Fibroblast of upper back skin (primary cell): ENCODE results near the gene TMEM170B.

ENCODE experiments used
- DNase-seq: peaks from one replicate; pipeline ENCODE4 v3.0.0-alpha.2; 2013

TMEM170B gene

DNA sequence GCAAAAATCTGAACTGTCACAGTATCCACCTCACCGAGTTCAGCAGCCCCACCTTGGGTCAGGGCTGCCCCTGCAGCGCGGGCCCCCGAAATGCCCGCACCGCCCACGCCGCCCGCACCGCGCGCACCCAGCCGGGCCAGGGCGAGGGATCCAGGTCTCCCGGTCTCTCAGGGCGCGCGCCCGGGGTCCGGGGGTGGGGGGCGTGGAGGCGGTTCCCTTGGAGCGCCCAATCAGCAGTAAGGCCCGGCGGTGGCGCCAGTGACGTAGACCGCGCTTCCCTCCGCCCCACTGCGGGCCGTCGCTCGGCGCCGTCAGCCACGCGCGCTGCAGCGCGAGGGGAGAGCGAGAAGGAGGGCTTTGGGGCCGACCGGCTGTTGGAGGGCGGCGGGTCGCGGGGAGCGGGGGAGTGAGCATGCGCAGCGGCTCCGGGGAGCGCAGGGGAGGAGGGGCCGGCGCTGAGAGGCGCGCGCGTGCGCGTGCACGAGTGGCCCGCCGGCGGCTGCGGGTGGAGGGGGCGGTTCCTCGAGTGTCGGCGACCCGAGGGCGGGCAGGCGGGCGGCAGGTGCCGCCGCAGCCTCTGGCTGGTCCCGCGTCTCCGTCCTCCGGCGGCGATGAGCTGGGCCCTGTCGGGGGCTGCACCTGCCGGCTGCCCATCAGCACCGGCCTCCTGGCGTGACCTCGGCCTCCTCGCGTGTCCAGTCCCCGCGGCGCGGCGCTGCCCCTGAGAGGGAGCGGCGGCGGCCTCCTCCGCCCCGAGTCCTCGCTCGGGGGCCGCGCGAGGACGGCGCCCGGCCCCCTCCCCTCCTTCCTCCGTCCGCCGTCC, at the start of gene TMEM170B:
Gene TMEM170B, plus strand, starts transcription at position 521 of the 823 bp plus-strand sequence. CDS start 529 bp downstream, outside the sequence.
- DNase-seq: peak; percentile 81

GRCh38 chr6:11490996-11491395, 46.6 kb upstream of the TMEM170B start:
- DNase-seq: no peak

DNA sequence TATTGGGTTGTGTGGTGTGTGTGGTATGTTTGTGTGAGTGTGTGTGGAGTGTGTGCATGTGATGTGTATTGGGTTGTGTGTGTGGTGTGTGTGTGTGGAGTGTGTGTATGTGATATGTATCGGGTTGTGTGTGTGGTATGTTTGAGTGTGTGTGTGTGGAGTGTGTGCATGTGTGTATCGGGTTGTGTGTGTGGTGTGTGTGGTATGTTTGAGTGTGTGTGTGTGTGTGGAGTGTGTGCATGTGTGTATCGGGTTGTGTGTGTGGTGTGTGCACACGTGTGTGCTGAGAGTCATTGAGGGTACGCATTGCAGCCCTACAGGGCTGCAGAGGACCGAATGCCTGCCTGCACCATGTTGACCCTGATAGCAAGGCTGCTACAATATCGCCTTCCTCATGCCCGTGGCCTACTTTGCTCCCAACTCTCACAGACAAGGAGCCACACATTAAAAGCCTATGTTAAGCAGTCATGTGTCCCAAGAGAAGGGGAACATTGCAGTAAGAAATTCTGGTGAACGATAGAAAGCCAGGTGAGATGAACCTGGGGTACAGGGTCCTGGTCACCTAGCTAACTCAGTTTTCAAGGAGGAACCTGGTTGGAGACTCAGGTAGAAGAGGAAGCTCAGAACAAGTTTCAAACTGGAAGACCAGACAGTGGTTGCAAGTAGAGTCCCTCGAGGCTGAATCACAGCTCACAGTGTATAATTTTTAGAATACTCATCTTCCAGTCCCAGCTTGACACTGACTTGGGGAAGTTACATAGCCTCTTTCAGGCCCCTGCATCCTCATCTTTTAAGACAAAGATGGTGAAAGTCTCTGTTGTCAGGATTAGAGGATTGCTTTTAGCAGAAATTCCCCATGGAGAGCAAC, 45.7 kb upstream of the TMEM170B start:
- DNase-seq: peak; percentile 34

DNA sequence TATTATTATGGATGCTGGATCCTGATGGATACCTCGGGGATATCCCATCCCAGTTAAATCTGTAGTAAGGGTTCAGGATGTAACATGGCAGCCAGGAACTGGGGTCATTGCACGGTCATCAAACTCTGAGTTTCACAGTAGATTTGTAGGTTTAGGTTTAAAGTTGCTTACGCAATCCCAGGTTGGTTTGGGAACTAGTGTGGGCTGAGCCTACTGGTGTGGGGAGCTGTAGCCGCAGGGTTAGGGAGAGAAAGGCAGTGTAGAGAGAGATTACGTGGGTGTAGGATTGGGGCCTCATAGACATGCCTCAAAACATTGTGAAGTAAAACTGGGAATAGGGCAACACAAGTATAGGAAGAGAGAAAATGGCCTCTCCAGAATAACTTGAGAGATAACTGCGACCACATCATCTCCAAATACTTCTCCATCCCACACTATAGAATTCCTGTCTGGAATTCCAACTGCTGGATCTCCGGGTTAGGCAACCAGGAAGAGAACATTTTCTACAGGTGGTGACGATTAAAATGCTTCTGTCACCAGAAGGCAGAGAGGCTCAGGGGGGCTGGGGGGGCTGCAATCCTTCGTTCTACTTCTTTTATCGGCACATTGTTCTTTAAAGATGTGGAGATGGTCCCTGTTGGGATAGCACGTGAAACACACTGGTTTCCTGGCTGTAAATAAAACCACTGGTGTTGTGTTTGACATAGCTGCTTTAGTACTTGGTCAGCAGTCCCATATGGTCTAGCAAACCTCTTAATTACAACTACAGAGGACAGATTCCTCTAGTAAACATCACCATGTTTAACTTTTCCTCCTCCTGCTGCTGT, 44.9 kb upstream of the TMEM170B start:
- DNase-seq: peak; percentile 82

- peak; percentile 20 for DNase-seq
Measured at GRCh38 chr6:11493974-11494373, 43.6 kb upstream of the TMEM170B start.

GRCh38 chr6:11494786-11495564, 42.6 kb upstream of the TMEM170B start:
- DNase-seq: no peak

- no peak for DNase-seq
Measured at GRCh38 chr6:11495565-11496145, 41.9 kb upstream of the TMEM170B start.

GRCh38 chr6:11496152-11497060, 41.1 kb upstream of the TMEM170B start:
- DNase-seq: peak; percentile 85

GRCh38 chr6:11497107-11497506, 40.4 kb upstream of the TMEM170B start:
- DNase-seq: no peak

GRCh38 chr6:11497881-11498280, 39.7 kb upstream of the TMEM170B start:
- DNase-seq: no peak

DNA sequence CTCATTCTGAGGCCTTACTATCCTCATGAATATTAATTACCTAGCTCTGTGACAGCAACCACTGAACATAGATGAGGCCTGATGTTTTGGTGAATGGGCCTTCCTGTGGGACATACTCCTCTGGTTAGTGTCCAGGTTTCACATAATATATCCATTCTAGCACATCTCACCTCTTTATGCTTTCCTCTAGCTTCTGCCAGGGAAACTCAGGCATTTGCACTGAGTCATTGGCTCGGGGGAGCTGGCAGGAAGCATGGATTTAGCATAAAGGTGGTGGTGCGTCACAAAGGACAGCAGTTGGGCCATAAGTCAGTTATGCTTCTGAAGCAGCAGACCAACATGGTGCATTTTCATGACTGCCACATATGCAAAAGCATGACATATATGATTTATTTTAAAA, 37.5 kb upstream of the TMEM170B start:
- peak; percentile 64 for DNase-seq

DNA sequence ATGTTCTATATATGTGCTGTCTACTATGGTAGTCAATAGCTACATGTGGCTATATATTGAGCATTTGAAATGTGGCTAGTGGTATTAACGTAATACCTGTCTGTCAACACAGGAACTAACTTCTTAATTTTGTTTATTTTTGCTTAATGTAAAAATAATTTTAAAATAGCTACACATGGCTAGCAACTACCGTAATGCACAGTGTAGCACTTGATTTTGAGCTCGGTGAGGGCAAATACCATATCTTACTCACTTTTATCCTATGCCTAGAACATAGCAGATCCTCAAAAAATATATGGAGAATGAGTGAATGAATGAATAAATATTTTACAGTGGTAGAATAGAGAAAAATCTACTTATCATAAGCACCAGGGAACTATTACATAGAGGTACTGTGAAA, 28.1 kb upstream of the TMEM170B start:
- no peak for DNase-seq

GRCh38 chr6:11514672-11515071, 22.9 kb upstream of the TMEM170B start:
- no peak for DNase-seq

GRCh38 chr6:11515763-11516162, 21.8 kb upstream of the TMEM170B start:
- DNase-seq: no peak

- no peak for DNase-seq
Measured at GRCh38 chr6:11522812-11523605, 14.5 kb upstream of the TMEM170B start.

- peak; percentile 8 for DNase-seq
Measured at GRCh38 chr6:11525468-11526155, 11.9 kb upstream of the TMEM170B start.

GRCh38 chr6:11526156-11526505, 11.4 kb upstream of the TMEM170B start:
- DNase-seq: no peak

- DNase-seq: no peak
Measured at GRCh38 chr6:11527274-11527870, 10.2 kb upstream of the TMEM170B start.

DNA sequence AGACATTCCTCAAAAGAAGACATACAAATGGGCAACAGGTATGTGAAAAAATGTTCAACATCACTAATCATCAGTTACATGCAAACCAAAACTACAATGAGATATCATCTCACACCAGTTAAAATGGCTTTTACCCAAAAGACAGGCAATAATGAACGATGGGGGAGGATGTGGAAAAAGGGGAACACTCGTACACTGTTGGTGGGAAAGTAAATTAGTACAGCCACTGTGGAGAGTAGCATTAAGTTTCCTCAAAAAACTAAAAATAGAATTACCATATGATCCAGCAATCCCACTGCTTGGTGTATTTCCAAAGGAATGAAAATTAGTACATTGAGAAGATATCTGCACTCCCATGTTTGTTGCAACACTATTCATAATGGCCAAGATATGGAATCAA, 8.6 kb upstream of the TMEM170B start:
- no peak for DNase-seq
